Body of pancreas (tissue), 4 donors: ENCODE measurements around the gene LIMS3.
"Not testable (repeated sequence)": the region's sequence is repeated elsewhere in the genome, so short reads cannot be mapped to it uniquely, and the experiment has no call there.

Source experiments
- POLR2A ChIP-seq, 3 donors: fragments of 450-650 bp; IDR thresholded peaks; one replicate each; pipeline ENCODE4 v1.6.1; 2016; ENCODE audit warnings: antibody characterized with exemption in 3 of 3, mild to moderate bottlenecking in 2 of 3
- TF ChIP-seq, protein P1 (sequence below), 7 experiments: fragments of 450-650 bp in 4 of 7; fragments of 200-600 bp in 3 of 7; sonication (generic) in 3 of 7; IDR thresholded peaks; one replicate each; pipeline ENCODE4 v1.5.1; 2016 to 2019; ENCODE audit warnings: antibody characterized with exemption in 7 of 7

DNA sequence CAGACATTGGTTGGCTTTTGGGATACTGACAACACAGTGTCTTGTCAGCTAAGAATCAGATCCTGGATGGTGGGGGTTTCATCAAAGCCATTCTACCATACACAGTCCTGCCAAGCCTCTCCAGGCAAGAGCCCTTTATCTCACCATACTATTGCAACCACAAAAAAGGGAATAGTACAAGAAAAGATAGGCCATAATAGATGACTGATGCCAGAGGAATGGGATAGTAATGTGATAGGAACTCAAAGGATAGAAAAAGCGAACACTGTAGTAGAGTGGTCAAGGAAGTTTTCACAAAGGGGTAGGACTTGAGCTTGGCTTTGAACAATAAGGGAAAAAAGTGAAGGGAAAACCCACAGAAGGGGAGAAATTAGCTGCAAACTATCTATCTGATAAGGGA lies 30.7 kb downstream of the LIMS3 start:
- TF ChIP-seq, protein P1, sequence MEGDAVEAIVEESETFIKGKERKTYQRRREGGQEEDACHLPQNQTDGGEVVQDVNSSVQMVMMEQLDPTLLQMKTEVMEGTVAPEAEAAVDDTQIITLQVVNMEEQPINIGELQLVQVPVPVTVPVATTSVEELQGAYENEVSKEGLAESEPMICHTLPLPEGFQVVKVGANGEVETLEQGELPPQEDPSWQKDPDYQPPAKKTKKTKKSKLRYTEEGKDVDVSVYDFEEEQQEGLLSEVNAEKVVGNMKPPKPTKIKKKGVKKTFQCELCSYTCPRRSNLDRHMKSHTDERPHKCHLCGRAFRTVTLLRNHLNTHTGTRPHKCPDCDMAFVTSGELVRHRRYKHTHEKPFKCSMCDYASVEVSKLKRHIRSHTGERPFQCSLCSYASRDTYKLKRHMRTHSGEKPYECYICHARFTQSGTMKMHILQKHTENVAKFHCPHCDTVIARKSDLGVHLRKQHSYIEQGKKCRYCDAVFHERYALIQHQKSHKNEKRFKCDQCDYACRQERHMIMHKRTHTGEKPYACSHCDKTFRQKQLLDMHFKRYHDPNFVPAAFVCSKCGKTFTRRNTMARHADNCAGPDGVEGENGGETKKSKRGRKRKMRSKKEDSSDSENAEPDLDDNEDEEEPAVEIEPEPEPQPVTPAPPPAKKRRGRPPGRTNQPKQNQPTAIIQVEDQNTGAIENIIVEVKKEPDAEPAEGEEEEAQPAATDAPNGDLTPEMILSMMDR (IDR thresholded peaks at IDR 0.05): not testable (repeated sequence)
- TF ChIP-seq POLR2A (IDR thresholded peaks at IDR 0.05): not testable (repeated sequence)
